Transverse colon (tissue), 4 donors: ENCODE data around the gene SLC22A1. TPM values are rescaled to one million over a fixed set of nuclear protein-coding genes. Genes with fewer than 3 reads are reported as not detected.

Source experiments
- DNase-seq: peaks from one replicate; pipeline ENCODE4 v3.0.0-alpha.2; 2019
- H3K27ac ChIP-seq, 4 donors: fragments of 200-600 bp; sonication (generic); 2 replicates each; pipeline ENCODE4 v1.5.1; 2016 to 2018; ENCODE audit warnings: inconsistent platforms in 4 of 4
- H3K27me3 ChIP-seq: fragments of 200-600 bp; sonication (generic); 2 replicates; pipeline ENCODE4 v1.5.1; 2017; ENCODE audit warnings: inconsistent platforms
- H3K36me3 ChIP-seq, 4 donors: fragments of 200-600 bp; sonication (generic); 2 replicates each; pipeline ENCODE4 v1.5.1; 2017 to 2019; ENCODE audit warnings: inconsistent platforms in 4 of 4
- H3K4me1 ChIP-seq, 4 donors: fragments of 200-600 bp; sonication (generic); 2 replicates each; pipeline ENCODE4 v1.5.1; 2017 to 2020; ENCODE audit warnings: inconsistent platforms in 4 of 4
- H3K4me3 ChIP-seq, 4 donors: fragments of 200-600 bp; sonication (generic); 1 replicate in 1 of 4; 2 replicates in 3 of 4; pipeline versions ENCODE4 v1.5.1 to v1.6.1; 2017 to 2019; ENCODE audit warnings: inconsistent platforms in 4 of 4
- H3K9me3 ChIP-seq, 2 donors: fragments of 200-600 bp; sonication (generic); 2 replicates each; pipeline ENCODE4 v1.5.1; 2017 to 2019; ENCODE audit warnings: inconsistent platforms in 2 of 2
- EP300 ChIP-seq: sonication (generic); formaldehyde crosslinking; IDR thresholded peaks from one replicate; pipeline ENCODE4 v1.6.1; 2017; ENCODE audit warnings: antibody characterized with exemption, low read depth
- POLR2A ChIP-seq: fragments of 450-650 bp; IDR thresholded peaks from one replicate; pipeline ENCODE4 v1.6.1; 2016; ENCODE audit warnings: antibody characterized with exemption, mild to moderate bottlenecking, moderate library complexity
- POLR2AphosphoS5 ChIP-seq, 3 donors: sonication (generic); formaldehyde crosslinking; IDR thresholded peaks; one replicate each; pipeline ENCODE4 v1.6.1; 2016; ENCODE audit warnings: antibody characterized with exemption in 3 of 3
- WGBS, 2 donors: methylation state at CpG; one replicate each; pipeline ENCODE4 v1.1.5; 2018; ENCODE audit warnings: low coverage in 1 of 2; 5-methylcytosine and 5-hydroxymethylcytosine counted together
- in situ Hi-C, 4 donors: fragments of 200-750 bp; cut with MboI; loops; one replicate each; pipeline versions ENCODE4 v1.15.0 to v1.15.1; 2017; ENCODE audit warnings: low sequenced_read_pairs in 3 of 4, low pct_ligation_motif_present in 1 of 4, low pct_unique_long_range_greater_than_20kb in 1 of 4
- intact Hi-C: fragments of 100-400 bp; cut with DNase I; formaldehyde crosslinking; loops from one replicate; pipeline ENCODE4 v1.15.1; 2023; ENCODE audit warnings: low total_unique reads
- total RNA-seq, 4 donors: library from RNA; depleted of rRNA; stranded (reverse); fragments of >200 nt; gene quantifications; one replicate each; pipeline ENCODE4 v1.1.0, GENCODE V29; 2016
- TF ChIP-seq, protein P1 (sequence below), 5 experiments: fragments of 200-600 bp in 3 of 5; fragments of 450-650 bp in 2 of 5; sonication (generic) in 3 of 5; IDR thresholded peaks; 1 replicate in 2 of 5; 2 replicates in 3 of 5; pipeline ENCODE4 v1.5.1; 2016 to 2017; ENCODE audit warnings: antibody characterized with exemption in 5 of 5, inconsistent platforms in 3 of 5, mild to moderate bottlenecking in 2 of 5, moderate library complexity in 1 of 5

SLC22A1 gene
- total RNA-seq, 4 donors from 2014 or later, result 0.40 to 1.7 (median 0.55) TPM; not detected in 1

DNA sequence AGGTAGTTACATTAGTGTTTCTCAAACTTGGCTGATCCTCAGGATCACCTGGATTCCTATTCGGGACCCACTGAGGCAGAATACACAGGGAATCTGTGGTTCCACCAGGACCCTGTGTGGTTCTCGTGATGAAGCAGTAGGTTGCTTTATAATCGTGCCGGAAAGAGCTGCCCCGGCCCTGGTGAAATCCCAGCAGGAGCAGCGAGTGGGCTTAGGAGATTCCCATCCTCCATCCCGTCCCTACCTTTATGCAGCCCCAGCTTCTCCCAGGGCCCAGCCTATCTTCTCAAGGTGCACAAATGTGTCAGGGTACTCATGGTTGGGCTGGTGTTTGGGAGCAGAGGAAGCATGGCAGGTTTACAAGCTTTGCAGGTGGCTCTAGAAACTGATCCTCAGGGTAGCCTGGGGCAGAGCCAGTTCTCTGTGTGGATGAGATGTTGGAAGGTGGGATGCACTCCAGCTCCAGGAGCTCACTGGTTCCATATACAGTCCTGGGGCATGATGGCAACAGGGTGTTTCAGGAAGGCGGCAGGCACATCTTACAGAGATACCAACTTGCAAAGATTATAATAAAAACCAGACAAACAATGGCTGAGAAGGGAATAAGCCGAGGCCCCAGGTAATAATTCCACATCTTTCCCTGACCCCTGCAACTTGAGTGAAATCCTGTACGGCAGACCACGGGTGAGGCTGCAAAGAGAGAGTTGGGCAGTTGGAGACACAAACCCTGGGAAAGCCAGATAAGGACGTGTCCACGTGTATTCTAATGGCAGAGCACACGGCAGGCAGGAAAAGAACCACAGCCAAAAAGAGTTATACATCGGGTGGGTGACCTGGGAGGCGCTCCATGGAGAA is 5.9 kb downstream of the SLC22A1 start:
- H3K36me3 ChIP-seq, result no peaks in the 10 kb centered on the region
- TF ChIP-seq POLR2A, result no peak
- TF ChIP-seq POLR2AphosphoS5 (IDR thresholded peaks at IDR 0.05), result no peak
- TF ChIP-seq, protein P1, sequence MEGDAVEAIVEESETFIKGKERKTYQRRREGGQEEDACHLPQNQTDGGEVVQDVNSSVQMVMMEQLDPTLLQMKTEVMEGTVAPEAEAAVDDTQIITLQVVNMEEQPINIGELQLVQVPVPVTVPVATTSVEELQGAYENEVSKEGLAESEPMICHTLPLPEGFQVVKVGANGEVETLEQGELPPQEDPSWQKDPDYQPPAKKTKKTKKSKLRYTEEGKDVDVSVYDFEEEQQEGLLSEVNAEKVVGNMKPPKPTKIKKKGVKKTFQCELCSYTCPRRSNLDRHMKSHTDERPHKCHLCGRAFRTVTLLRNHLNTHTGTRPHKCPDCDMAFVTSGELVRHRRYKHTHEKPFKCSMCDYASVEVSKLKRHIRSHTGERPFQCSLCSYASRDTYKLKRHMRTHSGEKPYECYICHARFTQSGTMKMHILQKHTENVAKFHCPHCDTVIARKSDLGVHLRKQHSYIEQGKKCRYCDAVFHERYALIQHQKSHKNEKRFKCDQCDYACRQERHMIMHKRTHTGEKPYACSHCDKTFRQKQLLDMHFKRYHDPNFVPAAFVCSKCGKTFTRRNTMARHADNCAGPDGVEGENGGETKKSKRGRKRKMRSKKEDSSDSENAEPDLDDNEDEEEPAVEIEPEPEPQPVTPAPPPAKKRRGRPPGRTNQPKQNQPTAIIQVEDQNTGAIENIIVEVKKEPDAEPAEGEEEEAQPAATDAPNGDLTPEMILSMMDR (IDR thresholded peaks at IDR 0.05), result no peak
- TF ChIP-seq EP300, result no peak
- in situ Hi-C loops, result no loop called here
- H3K4me3 ChIP-seq, result no peak overlapping the region
- intact Hi-C loops, result loop anchor here (5.0 kb wide), 1 partner anchor 400 kb away; no protein-coding TSS in a partner anchor
- H3K27ac ChIP-seq, result no peak overlapping the region
- WGBS, 2 donors, result 92 to 93% methylated on average over 2 to 16 of the region's 16 CpGs
- no peaks in the 10 kb centered on the region for H3K27me3 ChIP-seq
- DNase-seq, result no peak
- H3K9me3 ChIP-seq, result no peaks in the 10 kb centered on the region
- no peaks in the 10 kb centered on the region for H3K4me1 ChIP-seq

DNA sequence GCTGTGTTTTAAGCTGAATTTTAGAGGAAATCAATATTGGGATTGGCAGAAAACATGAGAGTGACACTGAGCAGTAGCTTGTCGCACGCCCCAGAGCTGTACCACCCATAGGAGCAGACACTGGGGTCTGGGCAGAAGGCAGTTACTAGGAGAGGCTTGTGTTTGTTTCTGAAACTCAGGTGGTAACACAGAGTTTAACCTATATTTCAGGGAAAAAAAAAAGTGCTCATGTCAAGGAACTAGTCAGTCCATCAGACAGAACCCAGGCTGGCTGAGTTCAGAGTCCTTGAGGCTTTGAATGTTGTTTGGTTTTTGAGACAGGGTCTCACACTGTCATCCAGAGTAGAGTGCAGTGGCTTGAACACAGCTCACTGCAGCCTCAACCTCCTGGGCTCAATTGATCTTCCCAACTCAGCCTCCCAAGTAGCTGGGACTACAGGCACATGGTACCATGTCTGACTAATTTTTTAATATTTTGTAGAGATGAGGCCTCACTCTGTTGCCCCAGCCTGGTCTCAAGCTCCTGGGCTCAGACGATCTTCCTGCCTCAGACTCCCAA is 6.6 kb downstream of the SLC22A1 start:
- in situ Hi-C loops, result no loop called here
- WGBS, 2 donors, result 92% methylated on average over 3 of the region's 3 CpGs; no CpG with 5 or more reads in 1 of the 2 donors

DNA sequence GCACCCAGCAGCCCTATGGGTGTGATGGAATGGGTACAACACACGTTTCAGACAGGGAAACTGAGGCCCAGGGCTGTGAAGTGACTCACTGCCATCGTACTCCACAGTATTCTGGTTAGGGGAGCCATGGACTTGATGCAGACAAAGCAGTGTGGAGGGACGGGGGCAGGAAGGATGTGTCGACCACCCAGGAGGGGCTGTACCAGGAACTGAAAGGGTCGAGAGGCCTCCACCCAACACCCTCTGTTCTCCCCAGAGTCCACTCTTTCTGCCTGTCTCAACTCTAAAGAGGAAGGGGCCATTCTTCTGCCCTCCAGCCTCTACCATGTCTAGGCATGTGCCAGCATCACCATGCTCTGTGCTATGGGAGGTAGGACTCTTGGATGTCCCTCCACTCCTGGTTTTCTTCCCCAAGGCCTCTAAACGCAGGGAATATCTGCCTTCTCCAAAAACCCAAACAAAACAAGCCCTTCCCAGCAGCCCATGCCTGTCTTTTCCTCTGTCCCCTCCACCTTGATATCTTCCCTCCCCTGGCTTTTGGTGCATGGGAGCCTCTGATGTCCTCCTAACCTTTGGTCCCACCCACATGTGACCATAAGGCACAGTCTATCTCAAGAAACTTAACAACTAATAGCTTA is 7.4 kb downstream of the SLC22A1 start:
- no peaks in the 10 kb centered on the region for H3K36me3 ChIP-seq
- in situ Hi-C loops (no loop called here), intact Hi-C loops (loop anchor here (5.0 kb wide), 1 partner anchor 398 kb away; no protein-coding TSS in a partner anchor)
- no peaks in the 10 kb centered on the region for H3K27me3 ChIP-seq
- H3K9me3 ChIP-seq, result no peaks in the 10 kb centered on the region
- WGBS, 2 donors, result 89% methylated on average over 6 of the region's 6 CpGs; no CpG with 5 or more reads in 1 of the 2 donors
- no peak for DNase-seq
- TF ChIP-seq, protein P1 (IDR thresholded peaks at IDR 0.05), result no peak
- TF ChIP-seq POLR2A, result no peak
- no peak for TF ChIP-seq POLR2AphosphoS5 (IDR thresholded peaks at IDR 0.05)
- TF ChIP-seq EP300, result no peak
- H3K4me3 ChIP-seq, result no peak overlapping the region
- H3K27ac ChIP-seq, result no peak overlapping the region
- no peaks in the 10 kb centered on the region for H3K4me1 ChIP-seq

More for the DNA sequence above, 6.6 kb downstream of the SLC22A1 start:
- Histone ChIP-seq H3K4me1 (no peaks in the 10 kb centered on the region), H3K27ac (no peak overlapping the region), H3K36me3 (no peaks in the 10 kb centered on the region), H3K27me3 (no peaks in the 10 kb centered on the region), H3K9me3 (no peaks in the 10 kb centered on the region), H3K4me3 (no peak overlapping the region)
- TF ChIP-seq POLR2AphosphoS5 (IDR thresholded peaks at IDR 0.05) (no peak), EP300 (no peak)
- intact Hi-C loops, result loop anchor here (5.0 kb wide), 1 partner anchor 399 kb away; no protein-coding TSS in a partner anchor
- no peak for DNase-seq

GRCh38 chr6:160129881-160130615 is 8.4 kb downstream of the SLC22A1 start:
- TF ChIP-seq POLR2AphosphoS5 (IDR thresholded peaks at IDR 0.05) (no peak), EP300 (no peak), POLR2A (no peak)
- TF ChIP-seq, protein P1 (IDR thresholded peaks at IDR 0.05), result no peak
- intact Hi-C loops, result loop anchor here (5.0 kb wide), 2 partner anchors 397 to 1923 kb away; no protein-coding TSS in a partner anchor
- DNase-seq, result no peak
- 90 to 92% methylated on average over 4 to 10 of the region's 10 CpGs for WGBS, 2 donors
- no peaks in the 10 kb centered on the region for H3K9me3 ChIP-seq
- in situ Hi-C loops, result no loop called here
- no peaks in the 10 kb centered on the region for H3K27me3 ChIP-seq
- H3K4me1 ChIP-seq, result no peaks in the 10 kb centered on the region
- no peak overlapping the region for H3K27ac ChIP-seq
- H3K36me3 ChIP-seq, result no peaks in the 10 kb centered on the region
- H3K4me3 ChIP-seq, result no peak overlapping the region
